Measurements from ENCODE around the gene C20orf204. TPM values are rescaled to one million over a fixed set of nuclear protein-coding genes. Genes with fewer than 3 reads are reported as not detected.
A peak's percentile ranks its signal among the peaks of the same experiment; 100 is the strongest.

C20orf204 gene
- total and polyA plus RNA-seq, 2 donors (not counting 3 experiments of a cell fraction or from before 2014, with no cell fraction given) = 2.8 to 5.8 TPM

- CTCF ChIA-PET = interaction anchor here (1.7 to 7.5 kb wide), 2 partner anchors 20 to 22 kb away, joined by 6 to 412 read pairs; partner anchors contain the start of genes SOX18 and TCEA2
Observed at GRCh38 chr20:64035066-64035932, 683 bp upstream of the C20orf204 start.

More at GRCh38 chr20:64035066-64035932, 683 bp upstream of the C20orf204 start:
- H3K4me3 ChIP-seq (replicated peaks in 1 of 3; ENCODE audit: insufficient read depth in 1 of 3, low read depth in 1 of 3, low read length in 3 of 3) = no peak overlapping the region
- H3K4me1 ChIP-seq (ENCODE audit: control insufficient read depth, extremely low read depth, insufficient read depth, low read length) = peaks cover 19% of the 10 kb centered on the region
- POLR2A ChIA-PET = no interaction called here
- intact Hi-C loops (cut with micrococcal nuclease) (no loop called here), dilution Hi-C loops (cut with MboI; ENCODE audit: extremely low pct_ligation_motif_present, low sequenced_read_pairs) (no loop called here)
- no peak overlapping the region for H2AFZ ChIP-seq (ENCODE audit: low read depth, low read length)
- H3K36me3 ChIP-seq (ENCODE audit: control insufficient read depth in 2 of 2, extremely low read depth in 1 of 2, insufficient read depth in 2 of 2, low read length in 2 of 2) = peaks cover 5 to 13% of the 10 kb centered on the region in 2 experiments
- no TSS peak for BruUV-seq (replicated peaks)
- no peak overlapping the region for H3K4me2 ChIP-seq (ENCODE audit: insufficient read depth, low read length)
- FAIRE-seq (no peak), DNase-seq (ENCODE audit: low read depth, low spot score) (no peak)
- no peaks in the 10 kb centered on the region for H3K9me1 ChIP-seq (replicated peaks; ENCODE audit: control insufficient read depth, extremely low read depth, insufficient read depth, low read length)
- no peaks in the 10 kb centered on the region for H3K27me3 ChIP-seq (ENCODE audit: control insufficient read depth in 2 of 2, insufficient read depth in 2 of 2, low read length in 2 of 2)
- H3K9ac ChIP-seq (replicated peaks; ENCODE audit: extremely low read depth, insufficient read depth, low read length) = no peak overlapping the region
- no peaks in the 10 kb centered on the region for H4K20me1 ChIP-seq (replicated peaks; ENCODE audit: control insufficient read depth, extremely low read depth, insufficient read depth, low read length)
- H3K9me3 ChIP-seq (replicated peaks; ENCODE audit: control insufficient read depth, insufficient read depth, low read length) = no peaks in the 10 kb centered on the region
- H3K79me2 ChIP-seq (ENCODE audit: control insufficient read depth, insufficient read depth, low read length) = no peaks in the 10 kb centered on the region
- H3K27ac ChIP-seq (ENCODE audit: insufficient read depth, low read depth, low read length) = no peak overlapping the region
- TF ChIP-seq POLR2A (IDR thresholded peaks at IDR 0.05; ENCODE audit: low read depth, low read length) = peak; percentile 15
- peak; percentile 13 for TF ChIP-seq POLR2AphosphoS5 (IDR thresholded peaks at IDR 0.05; ENCODE audit: insufficient read depth, low read depth, low read length)
- TF ChIP-seq CTCF (IDR thresholded peaks at IDR 0.05; ENCODE audit: extremely low read depth in 1 of 2, insufficient read depth in 1 of 2, low read depth in 1 of 2, low read length in 2 of 2) = no peak

Measured in endothelial cell of umbilical vein (primary cell).